HEK293 (cell line): ENCODE results near the gene RARRES2.

Source experiments
- EGR2 ChIP-seq: fragments of 450-650 bp; formaldehyde crosslinking; IDR thresholded peaks from 2 replicates; pipeline ENCODE4 v1.5.1; 2016; ENCODE audit warnings: low read depth, missing biosample characterization, missing genetic modification characterization
- HOXA7 ChIP-seq: sonication (generic); formaldehyde crosslinking; IDR thresholded peaks from 2 replicates; pipeline ENCODE4 v1.8.1; 2022; ENCODE audit warnings: missing genetic modification reagents, borderline replicate concordance
- HOXD13 ChIP-seq: sonication (generic); formaldehyde crosslinking; IDR thresholded peaks from 2 replicates; pipeline ENCODE4 v1.8.0; 2022; ENCODE audit warnings: missing genetic modification reagents, borderline replicate concordance
- SALL2 ChIP-seq: fragments of 450-650 bp; formaldehyde crosslinking; IDR thresholded peaks from 2 replicates; pipeline ENCODE4 v1.5.0; 2017; ENCODE audit warnings: missing biosample characterization, mild to moderate bottlenecking, missing genetic modification characterization, borderline replicate concordance
- ZFP37 ChIP-seq: fragments of 450-650 bp; formaldehyde crosslinking; IDR thresholded peaks from 2 replicates; pipeline ENCODE4 v1.5.1; 2016; ENCODE audit warnings: missing biosample characterization, missing genetic modification characterization
- ZNF132 ChIP-seq: fragments of 450-650 bp; formaldehyde crosslinking; IDR thresholded peaks from 2 replicates; pipeline ENCODE4 v1.5.1; 2017; ENCODE audit warnings: missing biosample characterization, missing genetic modification characterization, borderline replicate concordance
- ZNF138 ChIP-seq: fragments of 450-650 bp; formaldehyde crosslinking; IDR thresholded peaks from 2 replicates; pipeline ENCODE4 v1.5.1; 2016; ENCODE audit warnings: missing biosample characterization, missing genetic modification characterization, borderline replicate concordance
- ZNF266 ChIP-seq: fragments of 450-650 bp; formaldehyde crosslinking; IDR thresholded peaks from 2 replicates; pipeline ENCODE4 v1.5.1; 2016; ENCODE audit warnings: missing biosample characterization, missing genetic modification characterization, low read depth
- ZNF335 ChIP-seq: fragments of 450-650 bp; formaldehyde crosslinking; conservative IDR thresholded peaks from 2 replicates; pipeline ENCODE4 v1.5.1; 2016; ENCODE audit warnings: missing biosample characterization, missing genetic modification characterization
- ZNF350 ChIP-seq: fragments of 450-650 bp; formaldehyde crosslinking; IDR thresholded peaks from 2 replicates; pipeline ENCODE4 v1.5.0; 2017; ENCODE audit warnings: missing biosample characterization, mild to moderate bottlenecking, missing genetic modification characterization
- ZNF37A ChIP-seq: fragments of 450-650 bp; IDR thresholded peaks from 2 replicates; pipeline ENCODE4 v1.5.1; 2018; ENCODE audit warnings: missing biosample characterization, missing genetic modification characterization
- ZNF514 ChIP-seq: fragments of 450-650 bp; formaldehyde crosslinking; IDR thresholded peaks from 2 replicates; pipeline ENCODE4 v1.5.1; 2016; ENCODE audit warnings: missing biosample characterization, missing genetic modification characterization
- ZNF544 ChIP-seq: fragments of 450-650 bp; formaldehyde crosslinking; IDR thresholded peaks from 2 replicates; pipeline ENCODE4 v1.5.0; 2017; ENCODE audit warnings: missing biosample characterization, missing genetic modification characterization
- ZNF624 ChIP-seq: fragments of 450-650 bp; formaldehyde crosslinking; IDR thresholded peaks from 2 replicates; pipeline ENCODE4 v1.5.1; 2017; ENCODE audit warnings: missing biosample characterization, missing genetic modification characterization
- ZNF654 ChIP-seq: fragments of 450-650 bp; formaldehyde crosslinking; IDR thresholded peaks from 2 replicates; pipeline ENCODE4 v1.5.1; 2016; ENCODE audit warnings: low read depth, missing biosample characterization, missing genetic modification characterization
- TF ChIP-seq, protein P1 (sequence below): fragments of 450-650 bp; formaldehyde crosslinking; conservative IDR thresholded peaks from 2 replicates; pipeline ENCODE4 v1.5.1; 2016; ENCODE audit warnings: low read depth, missing biosample characterization, missing genetic modification characterization
- TF ChIP-seq, protein P2 (sequence below): fragments of 450-650 bp; formaldehyde crosslinking; IDR thresholded peaks from 2 replicates; pipeline ENCODE4 v1.5.1; 2016; ENCODE audit warnings: missing biosample characterization, missing genetic modification characterization
- TF ChIP-seq, protein P3 (sequence below): fragments of 450-650 bp; formaldehyde crosslinking; IDR thresholded peaks from 2 replicates; pipeline ENCODE4 v1.5.1; 2016; ENCODE audit warnings: missing biosample characterization, missing genetic modification characterization
- TF ChIP-seq, protein P4 (sequence below): fragments of 450-650 bp; formaldehyde crosslinking; IDR thresholded peaks from 2 replicates; pipeline ENCODE4 v1.5.1; 2017; ENCODE audit warnings: missing biosample characterization, missing genetic modification characterization
- TF ChIP-seq, protein P5 (sequence below): fragments of 450-650 bp; formaldehyde crosslinking; IDR thresholded peaks from 2 replicates; pipeline ENCODE4 v1.5.1; 2016; ENCODE audit warnings: missing biosample characterization, missing genetic modification characterization, low read depth
- TF ChIP-seq, protein P6 (sequence below): fragments of 450-650 bp; formaldehyde crosslinking; IDR thresholded peaks from 2 replicates; pipeline ENCODE4 v1.5.1; 2016; ENCODE audit warnings: missing biosample characterization, missing genetic modification characterization

The RARRES2 gene

DNA sequence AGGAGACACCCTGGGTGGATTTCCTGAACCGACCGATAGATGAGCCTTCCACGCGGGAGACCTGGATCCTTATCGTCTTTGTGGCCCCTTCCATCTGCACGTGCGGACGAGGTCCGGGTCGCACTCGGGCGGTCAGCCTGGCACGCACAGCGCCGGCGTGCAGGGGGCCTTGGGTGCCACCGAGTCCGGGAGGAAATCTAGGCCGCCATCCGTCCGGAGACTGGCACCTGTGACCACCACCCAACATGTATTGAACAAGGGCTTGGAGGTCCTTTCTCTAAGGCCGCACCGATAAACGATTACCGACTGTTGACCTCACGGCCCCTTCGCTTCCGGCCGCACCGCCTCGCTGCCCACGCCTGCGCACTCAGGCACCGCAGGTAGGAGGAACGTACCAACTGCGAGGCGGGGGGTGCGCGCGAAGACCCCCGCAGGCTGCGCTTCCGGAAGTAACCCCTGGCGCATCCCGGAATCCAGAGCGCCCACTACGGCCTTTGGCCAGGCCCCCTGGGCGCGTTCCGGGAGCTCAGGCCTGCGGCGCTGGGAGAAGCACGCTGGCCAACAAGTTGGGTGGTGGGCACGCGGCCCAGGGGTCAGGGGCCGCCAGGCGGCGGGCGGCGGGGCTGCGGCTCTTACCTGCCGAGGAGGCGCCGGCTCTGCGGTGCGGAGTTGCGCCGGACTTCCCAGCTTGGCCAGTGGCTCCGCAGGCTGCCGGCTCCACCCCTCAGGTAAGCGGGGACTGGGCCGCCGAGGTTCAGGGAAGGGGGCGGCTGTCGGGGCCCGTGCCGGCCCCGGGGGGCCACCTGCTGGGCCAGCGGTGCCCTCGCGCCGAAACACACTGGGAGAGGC lies 18.4 kb downstream of the RARRES2 start, which contains the start of the genes ACTR3C and LRRC61 (continued):
- TF ChIP-seq ZNF335 (tag by site-specific recombination) (peak; percentile 94), ZNF624 (tag by site-specific recombination) (no peak), ZNF654 (no peak), HOXD13 (no peak), ZNF266 (tag by site-specific recombination) (no peak), ZFP37 (tag by site-specific recombination) (no peak), HOXA7 (CRISPR knock-in tag) (no peak), ZNF544 (tag by site-specific recombination) (no peak), ZNF132 (tag by site-specific recombination) (no peak), ZNF350 (tag by site-specific recombination) (no peak), ZNF514 (tag by site-specific recombination) (no peak), ZNF138 (tag by site-specific recombination) (no peak), SALL2 (no peak), ZNF37A (tag by site-specific recombination) (no peak), EGR2 (tag by site-specific recombination) (peak; percentile 64)
- TF ChIP-seq, protein P1, sequence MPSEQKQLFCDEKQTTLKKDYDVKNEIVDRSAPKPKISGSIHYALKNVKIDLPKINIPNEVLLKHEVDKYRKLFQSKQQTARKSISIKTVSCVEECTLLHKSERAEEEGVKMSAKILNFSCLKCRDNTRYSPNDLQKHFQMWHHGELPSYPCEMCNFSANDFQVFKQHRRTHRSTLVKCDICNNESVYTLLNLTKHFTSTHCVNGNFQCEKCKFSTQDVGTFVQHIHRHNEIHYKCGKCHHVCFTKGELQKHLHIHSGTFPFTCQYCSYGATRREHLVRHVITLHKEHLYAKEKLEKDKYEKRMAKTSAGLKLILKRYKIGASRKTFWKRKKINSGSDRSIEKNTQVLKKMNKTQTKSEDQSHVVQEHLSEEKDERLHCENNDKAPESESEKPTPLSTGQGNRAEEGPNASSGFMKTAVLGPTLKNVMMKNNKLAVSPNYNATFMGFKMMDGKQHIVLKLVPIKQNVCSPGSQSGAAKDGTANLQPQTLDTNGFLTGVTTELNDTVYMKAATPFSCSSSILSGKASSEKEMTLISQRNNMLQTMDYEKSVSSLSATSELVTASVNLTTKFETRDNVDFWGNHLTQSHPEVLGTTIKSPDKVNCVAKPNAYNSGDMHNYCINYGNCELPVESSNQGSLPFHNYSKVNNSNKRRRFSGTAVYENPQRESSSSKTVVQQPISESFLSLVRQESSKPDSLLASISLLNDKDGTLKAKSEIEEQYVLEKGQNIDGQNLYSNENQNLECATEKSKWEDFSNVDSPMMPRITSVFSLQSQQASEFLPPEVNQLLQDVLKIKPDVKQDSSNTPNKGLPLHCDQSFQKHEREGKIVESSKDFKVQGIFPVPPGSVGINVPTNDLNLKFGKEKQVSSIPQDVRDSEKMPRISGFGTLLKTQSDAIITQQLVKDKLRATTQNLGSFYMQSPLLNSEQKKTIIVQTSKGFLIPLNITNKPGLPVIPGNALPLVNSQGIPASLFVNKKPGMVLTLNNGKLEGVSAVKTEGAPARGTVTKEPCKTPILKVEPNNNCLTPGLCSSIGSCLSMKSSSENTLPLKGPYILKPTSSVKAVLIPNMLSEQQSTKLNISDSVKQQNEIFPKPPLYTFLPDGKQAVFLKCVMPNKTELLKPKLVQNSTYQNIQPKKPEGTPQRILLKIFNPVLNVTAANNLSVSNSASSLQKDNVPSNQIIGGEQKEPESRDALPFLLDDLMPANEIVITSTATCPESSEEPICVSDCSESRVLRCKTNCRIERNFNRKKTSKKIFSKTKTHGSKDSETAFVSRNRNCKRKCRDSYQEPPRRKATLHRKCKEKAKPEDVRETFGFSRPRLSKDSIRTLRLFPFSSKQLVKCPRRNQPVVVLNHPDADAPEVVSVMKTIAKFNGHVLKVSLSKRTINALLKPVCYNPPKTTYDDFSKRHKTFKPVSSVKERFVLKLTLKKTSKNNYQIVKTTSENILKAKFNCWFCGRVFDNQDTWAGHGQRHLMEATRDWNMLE (tag by site-specific recombination): no peak
- TF ChIP-seq, protein P2, sequence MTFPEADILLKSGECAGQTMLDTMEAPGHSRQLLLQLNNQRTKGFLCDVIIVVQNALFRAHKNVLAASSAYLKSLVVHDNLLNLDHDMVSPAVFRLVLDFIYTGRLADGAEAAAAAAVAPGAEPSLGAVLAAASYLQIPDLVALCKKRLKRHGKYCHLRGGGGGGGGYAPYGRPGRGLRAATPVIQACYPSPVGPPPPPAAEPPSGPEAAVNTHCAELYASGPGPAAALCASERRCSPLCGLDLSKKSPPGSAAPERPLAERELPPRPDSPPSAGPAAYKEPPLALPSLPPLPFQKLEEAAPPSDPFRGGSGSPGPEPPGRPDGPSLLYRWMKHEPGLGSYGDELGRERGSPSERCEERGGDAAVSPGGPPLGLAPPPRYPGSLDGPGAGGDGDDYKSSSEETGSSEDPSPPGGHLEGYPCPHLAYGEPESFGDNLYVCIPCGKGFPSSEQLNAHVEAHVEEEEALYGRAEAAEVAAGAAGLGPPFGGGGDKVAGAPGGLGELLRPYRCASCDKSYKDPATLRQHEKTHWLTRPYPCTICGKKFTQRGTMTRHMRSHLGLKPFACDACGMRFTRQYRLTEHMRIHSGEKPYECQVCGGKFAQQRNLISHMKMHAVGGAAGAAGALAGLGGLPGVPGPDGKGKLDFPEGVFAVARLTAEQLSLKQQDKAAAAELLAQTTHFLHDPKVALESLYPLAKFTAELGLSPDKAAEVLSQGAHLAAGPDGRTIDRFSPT (tag by site-specific recombination): peak; percentile 61; the same call in 1 of the 2 replicates
- TF ChIP-seq, protein P3, sequence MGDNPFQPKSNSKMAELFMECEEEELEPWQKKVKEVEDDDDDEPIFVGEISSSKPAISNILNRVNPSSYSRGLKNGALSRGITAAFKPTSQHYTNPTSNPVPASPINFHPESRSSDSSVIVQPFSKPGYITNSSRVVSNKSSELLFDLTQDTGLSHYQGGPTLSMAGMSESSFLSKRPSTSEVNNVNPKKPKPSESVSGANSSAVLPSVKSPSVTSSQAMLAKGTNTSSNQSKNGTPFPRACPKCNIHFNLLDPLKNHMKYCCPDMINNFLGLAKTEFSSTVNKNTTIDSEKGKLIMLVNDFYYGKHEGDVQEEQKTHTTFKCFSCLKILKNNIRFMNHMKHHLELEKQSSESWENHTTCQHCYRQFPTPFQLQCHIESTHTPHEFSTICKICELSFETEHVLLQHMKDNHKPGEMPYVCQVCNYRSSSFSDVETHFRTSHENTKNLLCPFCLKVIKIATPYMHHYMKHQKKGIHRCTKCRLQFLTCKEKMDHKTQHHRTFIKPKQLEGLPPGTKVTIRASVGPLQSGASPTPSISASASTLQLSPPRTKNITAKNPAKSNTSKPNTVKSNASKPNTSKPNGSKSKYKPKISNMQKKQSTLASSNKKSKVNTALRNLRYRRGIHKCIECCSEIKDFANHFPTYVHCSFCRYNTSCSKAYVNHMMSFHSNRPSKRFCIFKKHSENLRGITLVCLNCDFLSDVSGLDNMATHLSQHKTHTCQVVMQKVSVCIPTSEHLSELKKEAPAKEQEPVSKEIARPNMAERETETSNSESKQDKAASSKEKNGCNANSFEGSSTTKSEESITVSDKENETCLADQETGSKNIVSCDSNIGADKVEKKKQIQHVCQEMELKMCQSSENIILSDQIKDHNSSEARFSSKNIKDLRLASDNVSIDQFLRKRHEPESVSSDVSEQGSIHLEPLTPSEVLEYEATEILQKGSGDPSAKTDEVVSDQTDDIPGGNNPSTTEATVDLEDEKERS: no peak
- TF ChIP-seq, protein P4, sequence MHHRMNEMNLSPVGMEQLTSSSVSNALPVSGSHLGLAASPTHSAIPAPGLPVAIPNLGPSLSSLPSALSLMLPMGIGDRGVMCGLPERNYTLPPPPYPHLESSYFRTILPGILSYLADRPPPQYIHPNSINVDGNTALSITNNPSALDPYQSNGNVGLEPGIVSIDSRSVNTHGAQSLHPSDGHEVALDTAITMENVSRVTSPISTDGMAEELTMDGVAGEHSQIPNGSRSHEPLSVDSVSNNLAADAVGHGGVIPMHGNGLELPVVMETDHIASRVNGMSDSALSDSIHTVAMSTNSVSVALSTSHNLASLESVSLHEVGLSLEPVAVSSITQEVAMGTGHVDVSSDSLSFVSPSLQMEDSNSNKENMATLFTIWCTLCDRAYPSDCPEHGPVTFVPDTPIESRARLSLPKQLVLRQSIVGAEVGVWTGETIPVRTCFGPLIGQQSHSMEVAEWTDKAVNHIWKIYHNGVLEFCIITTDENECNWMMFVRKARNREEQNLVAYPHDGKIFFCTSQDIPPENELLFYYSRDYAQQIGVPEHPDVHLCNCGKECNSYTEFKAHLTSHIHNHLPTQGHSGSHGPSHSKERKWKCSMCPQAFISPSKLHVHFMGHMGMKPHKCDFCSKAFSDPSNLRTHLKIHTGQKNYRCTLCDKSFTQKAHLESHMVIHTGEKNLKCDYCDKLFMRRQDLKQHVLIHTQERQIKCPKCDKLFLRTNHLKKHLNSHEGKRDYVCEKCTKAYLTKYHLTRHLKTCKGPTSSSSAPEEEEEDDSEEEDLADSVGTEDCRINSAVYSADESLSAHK (tag by site-specific recombination): no peak
- TF ChIP-seq, protein P5, sequence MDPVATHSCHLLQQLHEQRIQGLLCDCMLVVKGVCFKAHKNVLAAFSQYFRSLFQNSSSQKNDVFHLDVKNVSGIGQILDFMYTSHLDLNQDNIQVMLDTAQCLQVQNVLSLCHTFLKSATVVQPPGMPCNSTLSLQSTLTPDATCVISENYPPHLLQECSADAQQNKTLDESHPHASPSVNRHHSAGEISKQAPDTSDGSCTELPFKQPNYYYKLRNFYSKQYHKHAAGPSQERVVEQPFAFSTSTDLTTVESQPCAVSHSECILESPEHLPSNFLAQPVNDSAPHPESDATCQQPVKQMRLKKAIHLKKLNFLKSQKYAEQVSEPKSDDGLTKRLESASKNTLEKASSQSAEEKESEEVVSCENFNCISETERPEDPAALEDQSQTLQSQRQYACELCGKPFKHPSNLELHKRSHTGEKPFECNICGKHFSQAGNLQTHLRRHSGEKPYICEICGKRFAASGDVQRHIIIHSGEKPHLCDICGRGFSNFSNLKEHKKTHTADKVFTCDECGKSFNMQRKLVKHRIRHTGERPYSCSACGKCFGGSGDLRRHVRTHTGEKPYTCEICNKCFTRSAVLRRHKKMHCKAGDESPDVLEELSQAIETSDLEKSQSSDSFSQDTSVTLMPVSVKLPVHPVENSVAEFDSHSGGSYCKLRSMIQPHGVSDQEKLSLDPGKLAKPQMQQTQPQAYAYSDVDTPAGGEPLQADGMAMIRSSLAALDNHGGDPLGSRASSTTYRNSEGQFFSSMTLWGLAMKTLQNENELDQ (tag by site-specific recombination): no peak
- TF ChIP-seq, protein P6, sequence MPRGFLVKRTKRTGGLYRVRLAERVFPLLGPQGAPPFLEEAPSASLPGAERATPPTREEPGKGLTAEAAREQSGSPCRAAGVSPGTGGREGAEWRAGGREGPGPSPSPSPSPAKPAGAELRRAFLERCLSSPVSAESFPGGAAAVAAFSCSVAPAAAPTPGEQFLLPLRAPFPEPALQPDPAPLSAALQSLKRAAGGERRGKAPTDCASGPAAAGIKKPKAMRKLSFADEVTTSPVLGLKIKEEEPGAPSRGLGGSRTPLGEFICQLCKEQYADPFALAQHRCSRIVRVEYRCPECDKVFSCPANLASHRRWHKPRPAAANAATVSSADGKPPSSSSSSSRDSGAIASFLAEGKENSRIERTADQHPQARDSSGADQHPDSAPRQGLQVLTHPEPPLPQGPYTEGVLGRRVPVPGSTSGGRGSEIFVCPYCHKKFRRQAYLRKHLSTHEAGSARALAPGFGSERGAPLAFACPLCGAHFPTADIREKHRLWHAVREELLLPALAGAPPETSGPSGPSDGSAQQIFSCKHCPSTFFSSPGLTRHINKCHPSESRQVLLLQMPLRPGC (tag by site-specific recombination): no peak
